ENCODE data around the gene HDC. TPM values are rescaled to one million over a fixed set of nuclear protein-coding genes. Genes with fewer than 3 reads are reported as not detected.

Gene HDC
- total RNA-seq, 1 experiment from 2014 or later: not detected

GRCh38 chr15:50257332-50257731, 8.2 kb downstream of the HDC start:
- no TSS peak for BruUV-seq (replicated peaks)
- in situ Hi-C loops (cut with HindIII; ENCODE audit: low pct_unique_long_range_greater_than_20kb, low sequenced_read_pairs) (no loop called here), intact Hi-C loops (cut with micrococcal nuclease; ENCODE audit: unreplicated experiment) (no loop called here)
- POLR2A ChIA-PET: no interaction called here
- Histone ChIP-seq H3K27me3 (ENCODE audit: control insufficient read depth, insufficient read depth, low read length) (peaks cover 5% of the 10 kb centered on the region), H3K4me3 (ENCODE audit: low read depth in 2 of 2, low read length in 2 of 2) (no peak overlapping the region), H3K36me3 (ENCODE audit: control insufficient read depth, insufficient read depth, low read length) (no peaks in the 10 kb centered on the region), H3K9me3 (ENCODE audit: control insufficient read depth, insufficient read depth, low read depth, low read length) (no peaks in the 10 kb centered on the region), H3K4me1 (ENCODE audit: control insufficient read depth, insufficient read depth, low read length) (no peaks in the 10 kb centered on the region), H3K27ac (ENCODE audit: low read length) (no peak overlapping the region)
- DNase-seq (ENCODE audit: low read depth, low spot score) (no peak), ATAC-seq (no peak)
- no peak for TF ChIP-seq SIN3A (IDR thresholded peaks at IDR 0.05; ENCODE audit: borderline replicate concordance, insufficient read depth, low read depth, low read length)
- TF ChIP-seq TCF7L2 (IDR thresholded peaks at IDR 0.05; ENCODE audit: low read depth, low read length): no peak
- CTCF ChIA-PET: no interaction called here

- ChIA-PET POLR2A (no interaction called here), CTCF (no interaction called here)
- Histone ChIP-seq H3K36me3 (ENCODE audit: control insufficient read depth, insufficient read depth, low read length) (no peaks in the 10 kb centered on the region), H3K4me1 (ENCODE audit: control insufficient read depth, insufficient read depth, low read length) (no peaks in the 10 kb centered on the region), H3K4me3 (ENCODE audit: low read depth in 2 of 2, low read length in 2 of 2) (no peak overlapping the region), H3K9me3 (ENCODE audit: control insufficient read depth, insufficient read depth, low read depth, low read length) (no peaks in the 10 kb centered on the region), H3K27me3 (ENCODE audit: control insufficient read depth, insufficient read depth, low read length) (peaks cover 5% of the 10 kb centered on the region), H3K27ac (ENCODE audit: low read length) (no peak overlapping the region)
- intact Hi-C loops (cut with micrococcal nuclease; ENCODE audit: unreplicated experiment) (no loop called here), in situ Hi-C loops (cut with HindIII; ENCODE audit: low pct_unique_long_range_greater_than_20kb, low sequenced_read_pairs) (no loop called here)
- no TSS peak for BruUV-seq (replicated peaks)
- TF ChIP-seq CTCF (IDR thresholded peaks at IDR 0.05): no peak
- TF ChIP-seq SIN3A (IDR thresholded peaks at IDR 0.05; ENCODE audit: borderline replicate concordance, insufficient read depth, low read depth, low read length): no peak
- TF ChIP-seq TCF7L2 (IDR thresholded peaks at IDR 0.05; ENCODE audit: low read depth, low read length): no peak
- TF ChIP-seq REST (IDR thresholded peaks at IDR 0.05; ENCODE audit: insufficient read depth in 1 of 2, low read depth in 2 of 2, low read length in 1 of 2): no peak
- no peak for TF ChIP-seq POLR2AphosphoS5 (IDR thresholded peaks at IDR 0.05; ENCODE audit: low read depth, low read length)
- ATAC-seq (no peak), DNase-seq (ENCODE audit: low read depth, low spot score) (no peak)
These were observed 9.1 kb downstream of the HDC start for GRCh38 chr15:50256188-50257041.

- intact Hi-C loops (cut with micrococcal nuclease; ENCODE audit: unreplicated experiment): no loop called here
- H3K4me3 ChIP-seq (ENCODE audit: low read depth in 2 of 2, low read length in 2 of 2): no peak overlapping the region
- no peaks in the 10 kb centered on the region for H3K4me1 ChIP-seq (ENCODE audit: control insufficient read depth, insufficient read depth, low read length)
- peaks cover 5% of the 10 kb centered on the region for H3K27me3 ChIP-seq (ENCODE audit: control insufficient read depth, insufficient read depth, low read length)
- in situ Hi-C loops (cut with HindIII; ENCODE audit: low pct_unique_long_range_greater_than_20kb, low sequenced_read_pairs): no loop called here
- POLR2A ChIA-PET: no interaction called here
- DNase-seq (ENCODE audit: low read depth, low spot score) (no peak), ATAC-seq (no peak)
- no peaks in the 10 kb centered on the region for H3K36me3 ChIP-seq (ENCODE audit: control insufficient read depth, insufficient read depth, low read length)
- no TSS peak for BruUV-seq (replicated peaks)
- CTCF ChIA-PET: no interaction called here
- no peaks in the 10 kb centered on the region for H3K9me3 ChIP-seq (ENCODE audit: control insufficient read depth, insufficient read depth, low read depth, low read length)
- TF ChIP-seq SIN3A (IDR thresholded peaks at IDR 0.05; ENCODE audit: borderline replicate concordance, insufficient read depth, low read depth, low read length) (no peak), CTCF (IDR thresholded peaks at IDR 0.05) (no peak), POLR2AphosphoS5 (IDR thresholded peaks at IDR 0.05; ENCODE audit: low read depth, low read length) (no peak), TCF7L2 (IDR thresholded peaks at IDR 0.05; ENCODE audit: low read depth, low read length) (no peak), REST (IDR thresholded peaks at IDR 0.05; ENCODE audit: insufficient read depth in 1 of 2, low read depth in 2 of 2, low read length in 1 of 2) (no peak)
- no peak overlapping the region for H3K27ac ChIP-seq (ENCODE audit: low read length)
These were observed 13.0 kb downstream of the HDC start for GRCh38 chr15:50252556-50252955.

Measured in Panc1 (cell line).